Neural cell (in vitro differentiated cells): ENCODE results near the gene CENPI. TPM values are rescaled to one million over a fixed set of nuclear protein-coding genes. Genes with fewer than 3 reads are reported as not detected.
"Not testable (repeated sequence)": the region's sequence is repeated elsewhere in the genome, so short reads cannot be mapped to it uniquely, and the experiment has no call there.

Experiments
- H2AFZ ChIP-seq: fragments of 200-600, 300-800 bp; sonication (generic), shearing (Covaris generic); 2 replicates; pipeline ENCODE4 v1.6.0; 2014; ENCODE audit warnings: low read depth, mild to moderate bottlenecking, antibody characterized with exemption, low read length, moderate library complexity
- H3F3A ChIP-seq: fragments of 200-600 bp; shearing (Covaris generic); 2 replicates; pipeline ENCODE4 v1.6.1; 2016; ENCODE audit warnings: mild to moderate bottlenecking, moderate library complexity, mixed read lengths, antibody characterized with exemption, low read length; ENCODE audit not compliant: insufficient read depth, poor library complexity, severe bottlenecking
- H3K27ac ChIP-seq: fragments of 200-600, 300-800 bp; sonication (generic), shearing (Covaris generic); 2 replicates; pipeline ENCODE4 v1.5.1; 2014; ENCODE audit warnings: mild to moderate bottlenecking, low read length, moderate library complexity
- H3K27me3 ChIP-seq: fragments of 300-800, 200-600 bp; sonication (generic), shearing (Covaris generic); 2 replicates; pipeline ENCODE4 v1.6.0; 2014; ENCODE audit warnings: mild to moderate bottlenecking, low read depth, low read length, moderate library complexity; ENCODE audit not compliant: insufficient read depth
- H3K36me3 ChIP-seq: fragments of 300-800, 200-600 bp; sonication (generic), shearing (Covaris generic); 2 replicates; pipeline ENCODE4 v1.5.1; 2014; ENCODE audit warnings: mild to moderate bottlenecking, antibody characterized with exemption, low read length, moderate library complexity; ENCODE audit not compliant: insufficient read depth
- H3K4me2 ChIP-seq: fragments of 300-800, 200-600 bp; sonication (generic), shearing (Covaris generic); 2 replicates; pipeline ENCODE4 v1.6.0; 2014; ENCODE audit warnings: mild to moderate bottlenecking, low read length
- H3K4me3 ChIP-seq: fragments of 300-800, 200-600 bp; sonication (generic), shearing (Covaris generic); 2 replicates; pipeline ENCODE4 v1.5.1; 2014; ENCODE audit warnings: mild to moderate bottlenecking, low read length, moderate library complexity
- H3K79me2 ChIP-seq: fragments of 200-600 bp; shearing (Covaris generic); replicated peaks from 2 replicates; pipeline ENCODE4 v1.6.0; 2014; ENCODE audit warnings: mild to moderate bottlenecking, low read length, moderate library complexity; ENCODE audit not compliant: insufficient read depth
- H3K9ac ChIP-seq: fragments of 300-800, 200-600 bp; sonication (generic), shearing (Covaris generic); 2 replicates; pipeline ENCODE4 v1.6.1; 2016; ENCODE audit warnings: mild to moderate bottlenecking, low read length, mixed read lengths
- H3K9me2 ChIP-seq: fragments of 200-600 bp; shearing (Covaris generic); 2 replicates; pipeline ENCODE4 v1.6.1; 2016; ENCODE audit warnings: mild to moderate bottlenecking, low read length, mixed read lengths; ENCODE audit not compliant: insufficient read depth
- H3K9me3 ChIP-seq: fragments of 200-600, 300-800 bp; sonication (generic), shearing (Covaris generic); 2 replicates; pipeline ENCODE4 v1.6.1; 2016; ENCODE audit warnings: mild to moderate bottlenecking, mixed run types, low read length, moderate library complexity, mixed read lengths
- H4K20me1 ChIP-seq: fragments of 200-600 bp; shearing (Covaris generic); 2 replicates; pipeline ENCODE4 v1.6.1; 2016; ENCODE audit warnings: mild to moderate bottlenecking, mixed run types; ENCODE audit not compliant: insufficient read depth
- CTCF ChIP-seq: fragments of 450-650 bp; IDR thresholded peaks from 2 replicates; pipeline ENCODE4 v1.5.1; 2014; ENCODE audit warnings: antibody characterized with exemption, mild to moderate bottlenecking, moderate library complexity; ENCODE audit not compliant: poor library complexity, severe bottlenecking
- EP300 ChIP-seq: fragments of 450-650 bp; conservative IDR thresholded peaks from 2 replicates; pipeline ENCODE4 v1.6.1; 2014; ENCODE audit warnings: antibody characterized with exemption, mild to moderate bottlenecking, moderate library complexity; ENCODE audit not compliant: poor library complexity, severe bottlenecking
- EZH2 ChIP-seq: fragments of 200-600, 300-800 bp; shearing (Covaris generic), sonication (generic); IDR thresholded peaks from 2 replicates; pipeline ENCODE4 v1.6.1; 2014; ENCODE audit warnings: antibody characterized with exemption, low read length, borderline replicate concordance, mild to moderate bottlenecking; ENCODE audit not compliant: insufficient read depth, poor library complexity, severe bottlenecking
- MXI1 ChIP-seq: fragments of 450-650 bp; conservative IDR thresholded peaks from 2 replicates; pipeline ENCODE4 v1.6.1; 2014; ENCODE audit warnings: antibody characterized with exemption, mild to moderate bottlenecking; ENCODE audit not compliant: poor library complexity, severe bottlenecking
- POLR2AphosphoS5 ChIP-seq: IDR thresholded peaks from 2 replicates; pipeline ENCODE4 v1.6.1; 2012
- RAD21 ChIP-seq: fragments of 450-650 bp; conservative IDR thresholded peaks from 2 replicates; pipeline ENCODE4 v1.6.1; 2014; ENCODE audit warnings: antibody characterized with exemption, mild to moderate bottlenecking, moderate library complexity
- REST ChIP-seq: IDR thresholded peaks from 2 replicates; pipeline ENCODE4 v1.6.1; 2012; ENCODE audit warnings: borderline replicate concordance
- SMC3 ChIP-seq: fragments of 450-650 bp; conservative IDR thresholded peaks from 2 replicates; pipeline ENCODE4 v1.6.1; 2014; ENCODE audit warnings: antibody characterized with exemption, mild to moderate bottlenecking, moderate library complexity; ENCODE audit not compliant: poor library complexity
- TAF1 ChIP-seq: IDR thresholded peaks from 2 replicates; pipeline ENCODE4 v1.6.1; 2012; ENCODE audit warnings: low read depth
- polyA plus RNA-seq: library from polyadenylated mRNA; depleted of rRNA; stranded (reverse); fragments of >200 nt; gene quantifications from 2 replicates; pipeline ENCODE4 v1.2.3, GENCODE V29; 2014

CENPI gene
- polyA plus RNA-seq, 1 donor from 2014 or later, result 1.8 TPM

GRCh38 chrX:101051549-101052302 is 46.3 kb upstream of the CENPI start, which contains the start of gene TRMT2B:
Gene TRMT2B, minus strand, starts transcription at chrX:101052111. Its CDS starts 9,822 bp downstream, at chrX:101042289.
- Histone ChIP-seq H3K9ac (peak within 1 kb of the TSS; percentile 48), H3K36me3 (no peaks in the 10 kb centered on the region), H2AFZ (peak within 1 kb of the TSS; percentile 27), H3F3A (no peaks in the 10 kb centered on the region), H3K4me3 (peak within 1 kb of the TSS; percentile 72), H3K9me2 (no peaks in the 10 kb centered on the region), H3K27ac (no peak within 1 kb of the TSS), H4K20me1 (no peaks in the 10 kb centered on the region), H3K27me3 (no peaks in the 10 kb centered on the region), H3K4me2 (no peak within 1 kb of the TSS), H3K79me2 (no peaks in the 10 kb centered on the region), H3K9me3 (no peaks in the 10 kb centered on the region)
- TF ChIP-seq POLR2AphosphoS5, result no peak
- TF ChIP-seq MXI1, result peak; percentile 58

DNA sequence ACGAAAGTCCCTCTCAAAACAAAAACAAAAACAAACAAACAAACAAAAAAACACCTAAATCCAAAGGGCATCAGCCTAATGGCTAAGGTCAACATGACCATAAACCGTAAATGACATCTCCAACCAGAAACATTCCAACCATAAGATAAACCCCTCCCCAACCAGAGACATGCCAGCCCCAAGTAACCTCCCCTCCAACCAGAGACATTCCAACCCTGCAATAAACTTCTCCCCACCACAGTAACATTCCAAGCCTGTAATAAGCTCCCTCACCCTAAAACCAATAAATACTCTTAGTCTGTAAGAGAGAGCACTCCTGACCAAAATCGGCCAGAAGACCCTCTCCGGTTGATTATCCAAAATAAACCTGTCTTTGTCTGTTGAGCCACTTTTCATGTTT is 41.5 kb upstream of the CENPI start:
- not testable (repeated sequence) for H2AFZ ChIP-seq, H4K20me1 ChIP-seq, H3K79me2 ChIP-seq, H3K4me3 ChIP-seq, H3K27ac ChIP-seq, H3K27me3 ChIP-seq, H3K9me3 ChIP-seq, H3K36me3 ChIP-seq, H3K4me2 ChIP-seq, H3F3A ChIP-seq, H3K9me2 ChIP-seq, H3K9ac ChIP-seq

GRCh38 chrX:101057093-101057714 is 40.8 kb upstream of the CENPI start:
- Histone ChIP-seq H3K9me3 (no peaks in the 10 kb centered on the region), H3K9ac (no peak overlapping the region), H3F3A (no peaks in the 10 kb centered on the region), H3K27me3 (no peaks in the 10 kb centered on the region), H3K4me3 (no peak overlapping the region), H3K9me2 (no peaks in the 10 kb centered on the region), H4K20me1 (no peaks in the 10 kb centered on the region), H3K4me2 (no peak overlapping the region), H3K36me3 (no peaks in the 10 kb centered on the region), H2AFZ (no peak overlapping the region), H3K27ac (no peak overlapping the region), H3K79me2 (no peaks in the 10 kb centered on the region)
- TF ChIP-seq REST, result no peak
- TF ChIP-seq EP300, result no peak
- TF ChIP-seq SMC3, result no peak
- no peak for TF ChIP-seq POLR2AphosphoS5
- no peak for TF ChIP-seq TAF1
- TF ChIP-seq EZH2, result no peak
- no peak for TF ChIP-seq RAD21
- TF ChIP-seq CTCF, result no peak
- TF ChIP-seq MXI1, result no peak
